Measurements from ENCODE around the gene C1QTNF6.

- TF ChIP-seq YY1 (tag by site-specific recombination; IDR thresholded peaks at IDR 0.05): no peak
- TF ChIP-seq CTCF (tag by site-specific recombination; IDR thresholded peaks at IDR 0.05): no peak
- TF ChIP-seq ZIC2 (tag by site-specific recombination; IDR thresholded peaks at IDR 0.05): no peak
- no peak for TF ChIP-seq PRDM4 (tag by site-specific recombination; IDR thresholded peaks at IDR 0.05)
- no peak for TF ChIP-seq ZNF266 (tag by site-specific recombination; IDR thresholded peaks at IDR 0.05; ENCODE audit: low read depth)
- TF ChIP-seq ZBTB21 (tag by site-specific recombination; IDR thresholded peaks at IDR 0.05): no peak
- TF ChIP-seq ZSCAN30 (tag by site-specific recombination; IDR thresholded peaks at IDR 0.05): no peak
- no peak for TF ChIP-seq ZNF623 (tag by site-specific recombination; IDR thresholded peaks at IDR 0.05)
- no peak for TF ChIP-seq ZNF274 (IDR thresholded peaks at IDR 0.05; ENCODE audit: low read length)
- no peak for TF ChIP-seq ZNF274 (tag by site-specific recombination; IDR thresholded peaks at IDR 0.05; ENCODE audit: borderline replicate concordance)
- no peak for TF ChIP-seq ZNF433 (tag by site-specific recombination; IDR thresholded peaks at IDR 0.05; ENCODE audit: low read depth)
- no peak for TF ChIP-seq KLF1 (tag by site-specific recombination; IDR thresholded peaks at IDR 0.05)
These were observed 23.8 kb upstream of the C1QTNF6 start for GRCh38 chr22:37211866-37212173.
